HG03432 (cell line): Measurements from ENCODE around the gene SPRN.
A peak's percentile ranks its signal among the peaks of the same experiment; 100 is the strongest.

ENCODE experiments used
- ATAC-seq: cut with Tn5 transposase; IDR thresholded peaks from one replicate; pipeline ENCODE4 v1.9.1; 2021; ENCODE audit warnings: mild to moderate bottlenecking, moderate library complexity; ENCODE audit not compliant: unreplicated experiment

The SPRN gene

GRCh38 chr10:133411523-133412380, 12.7 kb downstream of the SPRN start:
- ATAC-seq, result no peak

- peak; percentile 62 for ATAC-seq
Measured at GRCh38 chr10:133405844-133406527, 18.4 kb downstream of the SPRN start.

- no peak for ATAC-seq
Measured at GRCh38 chr10:133405272-133405671, 19.2 kb downstream of the SPRN start.

- no peak for ATAC-seq
Measured at GRCh38 chr10:133403784-133404183, 20.6 kb downstream of the SPRN start.

- no peak for ATAC-seq
Measured at GRCh38 chr10:133403359-133403758, 21.1 kb downstream of the SPRN start.

- ATAC-seq, result no peak
Measured at GRCh38 chr10:133401981-133402725, 22.3 kb downstream of the SPRN start.

GRCh38 chr10:133401500-133401899, 22.9 kb downstream of the SPRN start:
- ATAC-seq, result peak; percentile 11

- ATAC-seq, result peak; percentile 79
Measured at GRCh38 chr10:133400624-133401424, 23.6 kb downstream of the SPRN start.

- no peak for ATAC-seq
Measured at GRCh38 chr10:133399123-133399601, 25.3 kb downstream of the SPRN start.

- no peak for ATAC-seq
Measured at GRCh38 chr10:133397938-133398337, 26.5 kb downstream of the SPRN start.

- no peak for ATAC-seq
Measured at GRCh38 chr10:133396035-133396624, 28.3 kb downstream of the SPRN start.

GRCh38 chr10:133394801-133395221, 29.6 kb downstream of the SPRN start:
- no peak for ATAC-seq

GRCh38 chr10:133394064-133394663, 30.3 kb downstream of the SPRN start, which contains the start of gene MTG1:
Gene MTG1 (plus strand): TSS chr10:133394157. CDS start chr10:133394221, 64 bp downstream.
- peak; percentile 73 for ATAC-seq

GRCh38 chr10:133393401-133394063, 30.9 kb downstream of the SPRN start:
- ATAC-seq, result no peak

GRCh38 chr10:133391761-133392518, 32.5 kb downstream of the SPRN start:
- ATAC-seq, result no peak

- no peak for ATAC-seq
Measured at GRCh38 chr10:133391249-133391635, 33.2 kb downstream of the SPRN start.

- ATAC-seq, result no peak
Measured at GRCh38 chr10:133390597-133391248, 33.7 kb downstream of the SPRN start.
